Lower leg skin (tissue), 3 donors: ENCODE results near the gene BGN.

Source experiments
- POLR2A ChIP-seq, 2 donors: fragments of 450-650 bp; IDR thresholded peaks; one replicate each; pipeline ENCODE4 v1.6.1; 2016 to 2017; ENCODE audit warnings: antibody characterized with exemption in 2 of 2, mild to moderate bottlenecking in 1 of 2, moderate library complexity in 1 of 2
- TF ChIP-seq, protein P1 (sequence below), 3 donors: fragments of 450-650 bp; IDR thresholded peaks; one replicate each; pipeline ENCODE4 v1.5.1; 2016; ENCODE audit warnings: antibody characterized with exemption in 3 of 3, mild to moderate bottlenecking in 3 of 3, moderate library complexity in 2 of 3

DNA sequence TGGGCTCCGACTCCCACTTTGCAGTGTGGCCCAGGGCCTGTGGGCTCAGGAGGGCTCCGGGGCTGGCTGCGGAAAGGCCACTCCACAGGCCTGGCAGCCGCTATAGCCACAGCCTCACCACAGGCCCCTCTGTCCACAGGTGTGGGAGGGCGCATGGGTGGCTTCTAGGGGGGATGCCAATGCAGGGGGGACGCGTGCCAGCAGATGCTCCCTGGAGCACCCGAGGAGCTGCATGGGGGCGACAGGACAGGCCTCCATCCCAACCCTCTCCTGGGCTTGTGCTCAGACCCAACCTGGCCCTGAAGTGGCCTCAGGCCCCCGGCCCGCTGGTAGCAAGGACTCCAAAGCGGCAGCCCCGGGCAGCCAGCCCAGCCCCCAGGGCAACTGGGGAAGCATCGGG, 8.0 kb downstream of the BGN start:
- TF ChIP-seq, protein P1, sequence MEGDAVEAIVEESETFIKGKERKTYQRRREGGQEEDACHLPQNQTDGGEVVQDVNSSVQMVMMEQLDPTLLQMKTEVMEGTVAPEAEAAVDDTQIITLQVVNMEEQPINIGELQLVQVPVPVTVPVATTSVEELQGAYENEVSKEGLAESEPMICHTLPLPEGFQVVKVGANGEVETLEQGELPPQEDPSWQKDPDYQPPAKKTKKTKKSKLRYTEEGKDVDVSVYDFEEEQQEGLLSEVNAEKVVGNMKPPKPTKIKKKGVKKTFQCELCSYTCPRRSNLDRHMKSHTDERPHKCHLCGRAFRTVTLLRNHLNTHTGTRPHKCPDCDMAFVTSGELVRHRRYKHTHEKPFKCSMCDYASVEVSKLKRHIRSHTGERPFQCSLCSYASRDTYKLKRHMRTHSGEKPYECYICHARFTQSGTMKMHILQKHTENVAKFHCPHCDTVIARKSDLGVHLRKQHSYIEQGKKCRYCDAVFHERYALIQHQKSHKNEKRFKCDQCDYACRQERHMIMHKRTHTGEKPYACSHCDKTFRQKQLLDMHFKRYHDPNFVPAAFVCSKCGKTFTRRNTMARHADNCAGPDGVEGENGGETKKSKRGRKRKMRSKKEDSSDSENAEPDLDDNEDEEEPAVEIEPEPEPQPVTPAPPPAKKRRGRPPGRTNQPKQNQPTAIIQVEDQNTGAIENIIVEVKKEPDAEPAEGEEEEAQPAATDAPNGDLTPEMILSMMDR (IDR thresholded peaks at IDR 0.05): no peak
- no peak for TF ChIP-seq POLR2A (IDR thresholded peaks at IDR 0.05)
